HG03097 (cell line): ENCODE results near the gene ARL8B.
A peak's percentile ranks its signal among the peaks of the same experiment; 100 is the strongest.

Experiments
- ATAC-seq: cut with Tn5 transposase; IDR thresholded peaks from one replicate; pipeline ENCODE4 v1.9.1; 2021; ENCODE audit not compliant: unreplicated experiment, low FRiP score

Gene ARL8B

DNA sequence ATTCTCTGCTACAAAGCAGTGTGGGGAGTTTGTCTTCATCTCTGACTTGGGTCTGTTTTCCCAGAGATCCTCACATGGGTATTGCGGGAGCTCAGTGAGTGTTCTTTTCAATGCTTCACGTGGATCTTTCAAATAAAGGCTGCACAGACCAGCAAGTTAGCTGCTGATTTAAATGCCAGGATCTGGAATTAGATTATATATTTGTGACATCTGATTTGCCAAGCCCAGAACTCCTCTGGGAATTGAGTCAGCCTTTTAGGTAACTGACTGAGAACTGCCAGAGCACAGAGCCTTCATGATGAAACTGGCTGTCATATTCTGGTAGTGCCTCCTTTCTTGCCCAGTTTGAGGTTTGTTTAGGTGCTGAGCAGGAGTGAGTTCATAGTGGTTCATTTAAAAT is 80.1 kb downstream of the ARL8B start:
- no peak for ATAC-seq

DNA sequence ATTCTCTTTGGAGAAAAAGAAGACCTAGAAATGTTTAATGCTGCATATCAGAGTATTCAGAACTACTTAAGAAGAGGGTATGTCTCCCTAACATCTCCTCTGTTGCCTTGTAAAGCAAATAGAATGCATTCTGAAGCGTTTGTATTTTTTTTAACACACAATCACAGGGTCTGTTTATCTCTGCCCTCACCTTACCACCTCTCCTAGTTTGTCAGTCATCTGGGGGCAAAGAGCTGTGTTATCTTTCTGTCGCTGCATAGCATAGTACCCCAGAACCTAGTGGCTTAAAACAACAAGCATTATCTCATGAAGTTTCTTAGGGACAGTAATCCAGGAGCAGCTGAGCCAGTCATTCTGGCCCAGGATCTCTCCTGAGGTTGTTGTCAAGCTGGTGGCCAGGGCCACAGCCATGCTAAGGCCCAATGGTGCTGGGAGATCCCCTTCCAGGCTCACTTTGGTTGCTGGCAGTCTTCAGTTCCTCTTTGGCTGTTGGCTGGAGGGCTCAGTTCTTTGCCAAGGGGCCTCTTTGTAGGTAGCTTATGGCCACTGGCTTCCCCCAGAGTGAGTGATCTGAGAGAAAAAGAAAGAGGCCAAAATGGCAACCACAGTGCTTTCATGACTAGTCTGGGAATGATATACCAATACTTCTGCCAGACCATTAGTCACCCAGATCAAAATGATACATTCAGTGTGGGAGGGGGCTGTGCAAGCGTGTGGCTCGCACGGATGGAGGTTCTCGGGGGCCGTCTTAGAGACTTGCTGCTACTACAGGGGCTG is 83.3 kb downstream of the ARL8B start:
- ATAC-seq: peak; percentile 98

DNA sequence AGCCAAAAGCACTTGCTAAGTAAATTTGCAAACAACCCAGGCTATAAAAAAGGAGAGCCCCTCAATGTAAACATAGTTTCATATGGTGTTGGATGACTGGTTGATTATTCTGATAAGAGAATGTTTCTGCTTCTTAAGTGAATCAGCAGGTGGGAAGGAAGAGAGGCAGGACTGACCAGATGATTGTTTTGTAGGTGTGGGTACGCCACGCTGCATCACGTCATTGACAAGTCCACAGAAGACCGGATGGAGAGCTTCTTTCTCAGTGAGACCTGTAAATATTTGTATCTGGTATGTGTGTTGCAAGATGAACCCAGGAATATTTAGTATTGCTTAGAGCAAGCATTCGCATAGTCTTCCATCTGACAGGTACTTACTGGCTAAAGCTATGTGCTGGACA is 88.8 kb downstream of the ARL8B start:
- no peak for ATAC-seq

DNA sequence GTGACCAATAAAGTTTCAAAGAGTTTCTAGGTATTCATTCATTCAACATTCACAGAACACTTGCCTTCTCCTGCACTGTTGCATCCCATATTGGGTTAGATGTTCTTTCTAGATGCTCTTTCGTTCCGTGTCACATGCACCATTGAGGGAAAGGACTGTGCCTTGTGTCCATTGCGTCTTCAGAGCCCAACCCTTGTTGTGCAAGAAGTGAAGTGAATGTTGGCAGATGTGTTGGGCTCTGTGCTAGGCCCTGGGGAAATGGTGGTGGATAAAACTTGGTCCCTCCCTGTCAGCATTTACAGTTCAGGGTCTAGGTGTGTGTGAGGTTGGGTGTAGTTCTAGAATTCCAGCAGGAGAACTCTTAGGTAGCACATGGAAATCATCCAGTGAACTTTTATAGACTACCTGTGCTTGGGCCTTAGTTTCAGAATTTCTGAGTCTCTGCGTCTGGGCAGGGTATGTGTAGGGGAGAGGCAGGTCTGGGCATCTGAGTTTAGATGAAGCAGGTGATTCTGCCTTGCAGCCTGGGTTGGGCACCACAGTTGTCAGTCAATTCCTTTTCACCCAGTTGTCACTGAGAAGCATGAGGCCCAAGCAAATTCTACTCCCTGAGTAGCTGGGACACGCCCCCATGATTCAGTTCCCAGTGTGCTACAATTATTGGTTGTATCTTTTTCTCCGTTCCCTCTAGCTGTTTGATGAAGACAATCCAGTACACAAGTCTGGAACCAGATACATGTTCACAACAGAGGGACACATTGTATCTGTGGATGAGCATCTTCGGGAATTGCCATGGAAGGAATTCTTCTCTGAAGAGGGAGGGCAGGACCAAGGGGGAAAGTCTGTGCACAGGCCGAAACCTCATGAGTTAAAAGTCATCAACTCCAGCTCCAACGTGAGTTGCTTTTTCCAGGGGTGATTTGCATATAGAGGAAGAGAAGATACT is 90.8 kb downstream of the ARL8B start:
- ATAC-seq: no peak

DNA sequence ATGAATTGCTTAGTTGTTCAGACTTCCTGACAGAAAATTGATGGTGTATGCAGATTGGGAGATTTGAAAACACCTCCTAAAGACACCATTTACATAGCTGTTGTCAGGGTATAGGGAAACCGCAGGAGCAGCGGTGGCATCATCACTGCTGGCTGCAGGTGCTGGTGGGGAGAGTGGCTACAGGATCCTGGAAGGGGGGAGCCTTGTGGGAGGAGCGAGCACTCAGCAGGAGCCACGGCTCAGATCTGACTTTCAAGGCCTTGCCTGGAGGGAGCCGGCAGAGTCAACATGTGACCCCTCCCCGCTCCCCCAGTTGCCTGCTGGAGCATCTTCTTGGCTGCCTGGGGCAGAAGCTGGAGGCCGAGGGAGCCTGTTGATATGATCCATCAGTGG is 91.5 kb downstream of the ARL8B start:
- ATAC-seq: no peak

DNA sequence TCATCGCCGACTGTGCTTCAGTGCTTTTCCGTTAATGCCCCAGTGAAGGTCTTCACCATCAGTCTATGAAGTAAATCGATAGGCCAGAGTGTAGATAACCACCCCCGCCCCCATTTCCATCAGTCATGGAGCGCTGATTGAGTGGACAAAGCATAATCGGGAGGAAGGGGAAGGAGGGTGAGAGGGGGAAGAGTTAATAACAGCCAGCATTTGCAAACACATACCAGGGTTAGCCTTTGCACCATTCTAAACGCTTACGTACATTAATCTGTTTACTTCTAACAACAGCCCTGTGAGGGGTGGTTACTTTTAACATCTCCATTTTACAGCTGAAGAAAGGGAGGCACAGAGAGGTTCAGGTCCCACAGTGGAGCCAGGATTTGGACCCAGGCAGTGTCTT is 92.3 kb downstream of the ARL8B start:
- ATAC-seq: no peak

DNA sequence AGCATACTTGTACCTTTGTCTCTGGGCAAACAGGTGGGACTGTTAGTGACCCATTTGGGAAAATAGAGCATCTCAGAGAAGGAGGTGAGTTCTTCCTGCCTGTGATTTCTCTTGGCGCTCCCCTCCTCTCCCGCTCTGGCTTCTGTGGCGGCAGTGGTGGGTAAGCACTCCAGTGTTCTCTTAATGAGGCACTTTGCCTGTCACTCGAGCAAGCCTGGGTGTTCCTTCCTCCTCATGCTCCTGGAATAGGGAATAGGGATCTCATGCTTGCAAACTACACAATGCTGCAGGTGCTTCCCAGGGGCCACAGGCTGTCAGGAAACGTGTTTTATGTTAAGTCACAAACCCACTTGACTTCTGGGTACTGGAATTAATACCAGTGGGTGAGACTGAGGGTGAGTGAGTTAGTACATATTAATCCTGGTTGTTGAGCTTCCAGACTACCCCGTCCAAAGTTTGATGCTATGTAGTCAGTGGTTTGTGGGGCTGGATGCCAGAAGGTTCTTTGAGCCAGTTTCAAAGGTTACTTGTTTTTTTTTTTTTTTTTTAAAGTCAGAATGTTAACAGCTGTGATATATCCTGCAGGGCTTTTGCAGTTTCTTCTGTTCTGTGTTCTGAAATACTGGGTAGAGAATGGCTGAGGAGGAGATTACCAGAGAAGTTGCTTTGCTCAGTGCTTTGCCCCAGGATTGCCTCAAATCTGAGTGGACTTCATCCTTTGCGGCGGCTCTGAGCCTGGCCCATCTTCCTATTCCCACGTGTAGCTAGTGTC is 95.9 kb downstream of the ARL8B start:
- no peak for ATAC-seq

DNA sequence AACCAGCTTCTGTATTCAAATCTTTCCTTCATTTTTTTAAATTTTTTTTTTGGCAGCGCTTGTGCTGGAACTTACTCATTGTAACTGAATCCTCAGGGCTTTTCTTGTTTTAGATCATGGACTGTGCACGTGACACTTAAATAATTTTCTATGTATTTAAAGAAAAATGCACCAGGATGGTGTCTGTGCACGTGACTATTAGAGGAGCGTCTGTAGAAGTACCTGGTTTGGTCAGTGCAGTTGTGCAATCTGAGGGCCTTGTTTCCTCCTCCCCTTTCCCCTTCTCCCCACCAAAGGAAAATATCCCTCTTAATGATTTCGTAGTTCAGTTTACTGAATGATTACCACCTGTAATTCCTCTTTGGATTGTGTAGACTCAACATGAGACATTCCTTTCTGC is 96.7 kb downstream of the ARL8B start:
- ATAC-seq: no peak

DNA sequence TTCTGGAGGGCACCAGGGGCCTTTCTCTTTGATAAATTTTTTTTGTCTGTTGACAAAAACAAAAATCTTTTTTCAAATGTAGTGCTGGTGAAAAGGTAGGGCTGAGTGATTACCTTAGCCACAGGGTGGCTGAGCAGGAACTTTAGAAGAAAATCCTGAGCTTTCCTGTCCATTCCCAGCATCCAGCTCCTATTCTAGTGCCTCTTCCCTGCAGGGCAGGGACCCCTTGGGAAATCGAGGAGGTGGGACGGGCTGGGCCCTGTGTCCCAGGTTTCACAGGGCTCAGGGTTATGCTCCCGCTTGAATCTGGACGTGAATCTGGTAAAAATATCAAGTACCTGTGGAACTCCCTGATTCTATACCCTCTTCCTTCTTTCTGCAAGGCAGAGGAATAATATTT is 97.1 kb downstream of the ARL8B start:
- no peak for ATAC-seq

DNA sequence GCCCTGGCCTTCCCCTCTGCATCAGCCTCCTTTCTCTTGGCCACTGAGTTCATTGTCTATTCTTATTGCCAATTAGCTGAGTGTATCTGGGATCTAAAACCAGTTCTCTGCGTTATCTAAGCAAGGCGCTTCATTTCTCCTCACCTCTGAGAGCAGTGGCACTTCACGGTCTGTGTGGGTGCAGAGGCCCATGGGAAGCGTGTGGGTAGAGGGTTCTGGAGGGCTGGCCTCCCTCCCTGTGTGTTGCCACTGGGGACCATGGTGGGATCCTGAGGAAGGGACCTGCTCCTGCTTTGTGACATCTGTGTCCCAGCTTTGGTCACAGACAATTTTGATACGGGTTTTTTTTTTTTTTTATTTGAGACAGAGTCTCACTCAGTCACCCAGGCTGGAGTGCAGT is 98.1 kb downstream of the ARL8B start:
- ATAC-seq: no peak

DNA sequence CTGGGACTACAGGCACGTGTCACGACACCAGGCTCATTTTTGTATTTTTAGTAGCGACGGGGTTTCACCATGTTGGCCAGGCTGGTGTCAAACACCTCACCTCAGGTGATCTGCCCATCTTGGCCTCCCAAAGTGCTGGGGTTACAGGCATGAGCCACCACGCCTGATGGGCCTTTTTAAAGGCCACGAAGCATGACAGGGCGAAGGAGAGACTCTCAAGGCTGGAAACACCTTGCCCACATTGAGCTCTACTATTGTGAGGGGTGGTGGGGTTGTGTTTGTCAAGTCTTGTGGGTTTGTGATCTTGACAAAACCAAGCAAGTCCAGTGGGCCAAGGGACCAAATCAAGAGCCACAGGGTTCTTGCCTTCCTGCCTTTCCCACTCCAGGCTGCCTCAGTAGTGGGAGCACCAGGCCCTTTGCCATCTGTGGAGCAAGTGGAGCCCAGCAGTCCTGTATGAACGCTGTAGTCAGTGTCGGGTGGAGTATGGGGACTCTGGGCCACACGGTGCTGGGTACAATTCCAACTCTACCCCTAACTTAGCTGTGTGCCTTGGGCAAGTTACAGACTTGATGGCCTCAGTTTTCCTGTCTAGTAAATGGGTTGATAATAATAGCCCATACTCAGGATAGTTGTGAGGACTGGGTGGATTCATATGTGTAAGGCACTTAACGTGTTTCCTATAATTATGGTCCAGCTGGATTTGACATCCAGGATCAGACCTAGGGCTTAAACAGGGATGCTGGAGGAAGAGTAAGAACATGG is 98.8 kb downstream of the ARL8B start:
- no peak for ATAC-seq

DNA sequence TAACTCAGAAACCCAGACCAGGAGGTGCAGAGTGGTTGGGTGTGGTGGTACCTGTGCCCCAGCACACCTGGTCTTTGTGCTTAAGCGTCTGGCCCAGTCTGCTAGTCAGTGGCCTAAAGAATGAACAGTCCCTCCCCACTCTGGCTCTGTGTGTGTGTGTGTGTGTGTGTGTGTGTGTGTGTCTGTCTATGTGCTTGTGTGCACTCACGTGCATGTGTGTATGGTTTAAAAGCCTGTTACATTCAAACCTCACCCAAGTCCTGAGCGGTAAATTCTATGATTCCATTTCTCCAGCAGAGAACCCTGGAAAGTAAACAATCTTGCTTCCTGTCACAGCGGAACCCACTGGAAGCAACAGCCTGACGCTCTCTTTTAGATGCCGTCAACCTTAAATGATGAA is 99.6 kb downstream of the ARL8B start:
- no peak for ATAC-seq

DNA sequence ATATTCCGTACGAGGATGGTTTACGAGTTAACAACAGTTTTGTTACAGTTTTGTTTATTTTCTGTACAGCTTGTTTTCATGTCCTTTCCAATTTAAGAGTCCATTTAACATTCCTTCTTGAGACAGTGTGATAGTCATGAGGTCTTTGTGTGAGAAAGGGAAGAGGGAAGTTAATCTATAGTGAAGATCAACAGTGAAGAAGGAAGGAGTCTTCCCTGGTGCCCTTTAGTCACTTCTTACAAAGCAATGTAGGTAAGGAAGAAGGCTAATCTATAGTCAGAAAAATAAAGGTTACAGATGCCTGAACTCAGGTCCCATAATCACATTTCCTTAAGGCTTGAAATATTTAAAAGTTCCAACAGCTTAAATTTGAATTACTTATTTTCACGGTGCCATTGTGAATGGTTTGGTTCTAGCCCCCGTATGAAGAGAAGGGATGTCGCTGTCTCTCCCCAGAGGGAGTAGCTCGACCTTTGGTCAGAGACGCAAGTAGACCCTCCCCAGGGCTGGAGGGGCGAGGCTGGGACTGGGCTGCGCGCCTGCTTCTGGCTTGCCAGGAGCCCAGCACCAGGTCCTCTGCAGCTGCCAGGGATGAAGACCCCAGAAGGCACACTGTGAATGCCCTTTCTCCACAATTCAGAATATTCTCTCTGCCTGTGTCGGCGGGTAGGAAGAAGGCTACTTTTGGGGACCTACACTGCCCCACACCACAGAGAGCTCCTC is 100.4 kb downstream of the ARL8B start:
- no peak for ATAC-seq

DNA sequence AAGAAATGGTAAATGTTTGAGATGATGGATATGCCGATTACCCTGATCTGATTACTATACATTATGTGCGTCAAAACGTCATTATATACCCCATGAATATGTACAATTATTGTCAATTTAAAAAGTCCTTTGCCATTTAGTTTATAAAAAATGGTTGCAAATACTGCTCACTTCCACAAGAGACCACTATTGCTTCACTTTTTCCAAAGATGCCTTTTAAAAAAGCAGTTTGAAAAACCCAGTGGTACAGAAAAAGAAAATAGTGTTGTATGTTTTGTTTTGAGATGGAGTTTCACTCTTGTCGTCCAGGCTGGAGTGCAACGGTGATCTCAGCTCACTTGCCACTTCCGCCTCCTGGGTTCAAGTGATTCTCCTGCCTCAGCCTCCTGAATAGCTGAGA is 104.7 kb downstream of the ARL8B start:
- no peak for ATAC-seq

DNA sequence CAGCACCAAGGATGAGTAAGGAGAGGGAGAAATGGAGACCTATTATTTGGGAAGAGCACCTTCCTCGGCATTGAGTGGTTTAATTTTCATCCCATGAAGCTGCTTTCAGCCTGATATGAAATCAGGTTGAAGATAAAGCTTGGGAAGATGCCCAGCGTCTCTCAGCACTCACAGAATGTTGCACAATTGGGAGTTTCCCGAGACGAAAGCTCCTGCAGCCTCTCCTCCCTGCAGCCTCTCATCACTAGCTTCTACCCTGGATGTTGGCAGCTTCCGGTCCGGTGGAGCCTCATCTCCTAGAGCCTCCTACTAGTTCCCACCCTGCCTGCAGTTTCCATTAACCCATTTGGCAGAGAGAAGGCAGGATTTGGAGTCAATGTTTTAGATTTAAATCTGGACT is 105.7 kb downstream of the ARL8B start:
- no peak for ATAC-seq

DNA sequence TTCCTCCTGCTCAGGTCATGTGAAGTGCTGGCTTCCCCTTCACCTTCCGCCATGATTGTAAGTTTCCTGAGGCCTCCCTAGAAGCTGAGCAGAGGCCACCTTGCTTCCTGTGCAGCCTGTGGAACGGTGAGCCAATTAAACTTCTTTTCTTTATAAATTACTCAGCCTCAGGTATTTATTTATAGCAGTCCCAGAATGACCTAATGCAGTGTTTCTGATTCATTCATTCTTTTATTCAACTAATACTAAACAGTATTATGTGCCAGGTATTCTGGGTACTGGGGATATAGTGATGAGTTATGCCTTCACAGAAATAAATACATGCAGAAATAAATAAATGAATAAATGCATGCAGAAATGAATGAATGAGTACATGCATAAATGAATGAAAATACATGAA is 107.3 kb downstream of the ARL8B start:
- ATAC-seq: no peak
